ENCODE results near the gene NOSTRIN. TPM values are rescaled to one million over a fixed set of nuclear protein-coding genes. Genes with fewer than 3 reads are reported as not detected.

Gene NOSTRIN
- total and polyA plus RNA-seq, 2 donors (not counting 3 experiments of a cell fraction or from before 2014, with no cell fraction given) = 0.03 to 0.75 TPM

DNA sequence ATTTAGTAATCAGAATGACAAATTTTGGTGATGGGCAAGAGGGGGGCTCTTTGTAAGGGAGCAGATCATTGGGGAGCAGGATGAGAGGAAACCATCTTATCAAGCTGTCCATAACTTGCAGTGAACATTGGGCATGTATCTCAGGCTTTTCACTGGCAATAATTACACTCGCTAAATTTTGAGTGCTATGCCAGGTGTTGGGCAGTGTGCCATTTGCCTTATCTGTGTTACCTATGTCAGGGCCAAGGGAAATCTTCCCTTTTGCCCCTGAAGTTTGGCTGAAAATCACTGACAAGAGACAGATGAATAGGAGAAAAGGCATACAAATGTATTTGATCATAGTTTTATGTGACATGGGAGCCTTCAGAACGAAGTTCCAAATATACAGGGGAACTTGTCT lies 39.0 kb downstream of the NOSTRIN start:
- ChIA-PET POLR2A (no interaction called here), CTCF (no interaction called here)
- H3K9me3 ChIP-seq (replicated peaks; ENCODE audit: control insufficient read depth, insufficient read depth, low read length) = no peaks in the 10 kb centered on the region
- H2AFZ ChIP-seq (ENCODE audit: low read depth, low read length) = no peak overlapping the region
- no peaks in the 10 kb centered on the region for H3K27me3 ChIP-seq (ENCODE audit: control insufficient read depth in 2 of 2, insufficient read depth in 2 of 2, low read length in 2 of 2)
- H3K4me2 ChIP-seq (ENCODE audit: insufficient read depth, low read length) = no peak overlapping the region
- no peaks in the 10 kb centered on the region for H4K20me1 ChIP-seq (replicated peaks; ENCODE audit: control insufficient read depth, extremely low read depth, insufficient read depth, low read length)
- TF ChIP-seq JUN (IDR thresholded peaks at IDR 0.05; ENCODE audit: borderline replicate concordance, insufficient read depth, insufficient read length, low read depth) (no peak), POLR2A (IDR thresholded peaks at IDR 0.05; ENCODE audit: low read depth, low read length) (no peak), FOS (IDR thresholded peaks at IDR 0.05; ENCODE audit: borderline replicate concordance, insufficient read depth, low read length) (no peak), MYC (IDR thresholded peaks at IDR 0.05; ENCODE audit: low read depth, low read length) (no peak), GATA2 (IDR thresholded peaks at IDR 0.05; ENCODE audit: insufficient read depth, insufficient read length, low read depth, low read length) (no peak), POLR2AphosphoS5 (IDR thresholded peaks at IDR 0.05; ENCODE audit: insufficient read depth, low read depth, low read length) (no peak), EZH2 (IDR thresholded peaks at IDR 0.05; ENCODE audit: borderline replicate concordance, low read depth, low read length, severe bottlenecking) (no peak)
- TF ChIP-seq, protein P1, sequence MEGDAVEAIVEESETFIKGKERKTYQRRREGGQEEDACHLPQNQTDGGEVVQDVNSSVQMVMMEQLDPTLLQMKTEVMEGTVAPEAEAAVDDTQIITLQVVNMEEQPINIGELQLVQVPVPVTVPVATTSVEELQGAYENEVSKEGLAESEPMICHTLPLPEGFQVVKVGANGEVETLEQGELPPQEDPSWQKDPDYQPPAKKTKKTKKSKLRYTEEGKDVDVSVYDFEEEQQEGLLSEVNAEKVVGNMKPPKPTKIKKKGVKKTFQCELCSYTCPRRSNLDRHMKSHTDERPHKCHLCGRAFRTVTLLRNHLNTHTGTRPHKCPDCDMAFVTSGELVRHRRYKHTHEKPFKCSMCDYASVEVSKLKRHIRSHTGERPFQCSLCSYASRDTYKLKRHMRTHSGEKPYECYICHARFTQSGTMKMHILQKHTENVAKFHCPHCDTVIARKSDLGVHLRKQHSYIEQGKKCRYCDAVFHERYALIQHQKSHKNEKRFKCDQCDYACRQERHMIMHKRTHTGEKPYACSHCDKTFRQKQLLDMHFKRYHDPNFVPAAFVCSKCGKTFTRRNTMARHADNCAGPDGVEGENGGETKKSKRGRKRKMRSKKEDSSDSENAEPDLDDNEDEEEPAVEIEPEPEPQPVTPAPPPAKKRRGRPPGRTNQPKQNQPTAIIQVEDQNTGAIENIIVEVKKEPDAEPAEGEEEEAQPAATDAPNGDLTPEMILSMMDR (IDR thresholded peaks at IDR 0.05; ENCODE audit: extremely low read depth in 1 of 2, insufficient read depth in 1 of 2, low read depth in 1 of 2, low read length in 2 of 2) = no peak
- TF ChIP-seq, protein P2, sequence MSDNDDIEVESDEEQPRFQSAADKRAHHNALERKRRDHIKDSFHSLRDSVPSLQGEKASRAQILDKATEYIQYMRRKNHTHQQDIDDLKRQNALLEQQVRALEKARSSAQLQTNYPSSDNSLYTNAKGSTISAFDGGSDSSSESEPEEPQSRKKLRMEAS (IDR thresholded peaks at IDR 0.05; ENCODE audit: insufficient read depth, insufficient read length) = no peak
- FAIRE-seq (no peak), DNase-seq (ENCODE audit: low read depth, low spot score) (no peak)
- intact Hi-C loops (cut with micrococcal nuclease) = no loop called here
- dilution Hi-C loops (cut with MboI; ENCODE audit: extremely low pct_ligation_motif_present, low sequenced_read_pairs) = no loop called here
- H3K27ac ChIP-seq (ENCODE audit: insufficient read depth, low read depth, low read length) = no peak overlapping the region
- peaks cover 4% of the 10 kb centered on the region for H3K4me1 ChIP-seq (ENCODE audit: control insufficient read depth, extremely low read depth, insufficient read depth, low read length)
- H3K9ac ChIP-seq (replicated peaks; ENCODE audit: extremely low read depth, insufficient read depth, low read length) = no peak overlapping the region
- no peaks in the 10 kb centered on the region for H3K36me3 ChIP-seq (ENCODE audit: control insufficient read depth in 2 of 2, extremely low read depth in 1 of 2, insufficient read depth in 2 of 2, low read length in 2 of 2)
- BruUV-seq (replicated peaks) = no TSS peak
- no peak overlapping the region for H3K4me3 ChIP-seq (replicated peaks in 1 of 3; ENCODE audit: insufficient read depth in 1 of 3, low read depth in 1 of 3, low read length in 3 of 3)
- no peaks in the 10 kb centered on the region for H3K9me1 ChIP-seq (replicated peaks; ENCODE audit: control insufficient read depth, extremely low read depth, insufficient read depth, low read length)
- no peaks in the 10 kb centered on the region for H3K79me2 ChIP-seq (ENCODE audit: control insufficient read depth, insufficient read depth, low read length)
